GM21367 (cell line): ENCODE measurements around the gene SLC8B1.

Experiments
- ATAC-seq: cut with Tn5 transposase; IDR thresholded peaks from one replicate; pipeline ENCODE4 v1.9.1; 2021; ENCODE audit not compliant: unreplicated experiment

SLC8B1 gene

GRCh38 chr12:113325916-113326315 lies 9.0 kb downstream of the SLC8B1 start:
- ATAC-seq, result no peak

- ATAC-seq, result no peak
These were observed 12.6 kb downstream of the SLC8B1 start for GRCh38 chr12:113322343-113322742.

GRCh38 chr12:113320401-113320800 lies 14.5 kb downstream of the SLC8B1 start:
- ATAC-seq, result no peak

DNA sequence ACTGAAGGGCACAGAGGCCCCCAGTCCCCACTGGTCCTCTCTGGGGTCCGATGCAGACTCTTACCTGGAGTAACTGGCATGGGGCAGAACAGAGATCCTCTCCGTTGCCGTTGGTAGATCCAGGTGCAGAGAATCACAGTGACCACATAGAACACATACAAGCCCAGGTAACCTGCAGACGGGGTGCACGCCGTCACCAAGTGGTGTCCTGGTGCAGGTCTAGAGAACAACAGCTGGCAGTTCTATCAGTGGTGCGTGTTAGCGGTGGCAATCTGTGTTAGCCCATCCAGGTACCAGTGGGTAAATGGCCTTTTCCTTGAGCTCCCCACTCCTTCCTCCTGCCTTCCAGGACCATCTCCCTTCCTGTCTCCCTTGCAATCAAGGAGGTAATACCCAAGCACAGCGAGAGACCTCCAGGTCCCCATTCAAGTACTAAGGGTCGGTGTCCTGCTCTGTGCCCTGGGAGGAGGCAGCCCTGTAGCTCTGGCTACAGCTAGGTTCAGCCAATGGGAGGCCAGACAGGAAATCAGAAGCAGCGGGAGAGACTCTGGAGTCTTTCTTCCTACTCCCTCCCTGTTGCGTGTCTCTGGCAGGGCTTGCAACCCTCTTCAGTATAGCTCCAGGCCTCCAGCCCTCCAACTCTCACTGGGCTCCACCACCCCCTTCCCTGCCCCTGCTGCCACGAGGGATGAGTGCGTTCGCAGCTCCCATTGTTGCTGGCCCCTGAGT lies 15.8 kb downstream of the SLC8B1 start:
- no peak for ATAC-seq

GRCh38 chr12:113318046-113318656 lies 16.8 kb downstream of the SLC8B1 start:
- no peak for ATAC-seq

GRCh38 chr12:113317122-113317521 lies 17.8 kb downstream of the SLC8B1 start:
- no peak for ATAC-seq

GRCh38 chr12:113316155-113316554 lies 18.8 kb downstream of the SLC8B1 start:
- no peak for ATAC-seq

GRCh38 chr12:113315358-113315757 lies 19.6 kb downstream of the SLC8B1 start:
- no peak for ATAC-seq

- no peak for ATAC-seq
These were observed 20.8 kb downstream of the SLC8B1 start for GRCh38 chr12:113314121-113314529.

DNA sequence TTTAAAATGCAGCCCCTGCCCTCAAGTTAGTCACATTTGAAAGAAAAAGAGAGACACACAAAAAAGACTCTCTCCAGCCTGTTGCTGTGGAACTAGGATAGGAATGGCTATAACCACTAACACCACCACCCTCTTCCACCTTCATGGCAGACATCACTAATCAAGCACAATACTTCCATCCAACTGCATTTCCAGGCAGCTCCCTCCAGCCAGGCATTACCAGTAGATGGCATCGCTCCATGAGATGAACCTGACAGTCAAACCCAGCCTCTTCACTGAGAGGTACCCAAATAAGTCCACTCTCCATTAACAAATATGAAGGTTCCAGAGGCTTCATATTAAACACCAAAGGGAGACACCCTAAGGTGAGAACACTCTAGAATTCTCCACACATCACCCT lies 24.4 kb downstream of the SLC8B1 start:
- no peak for ATAC-seq

GRCh38 chr12:113306382-113306781 lies 28.5 kb downstream of the SLC8B1 start:
- no peak for ATAC-seq

- no peak for ATAC-seq
These were observed 29.5 kb downstream of the SLC8B1 start for GRCh38 chr12:113305281-113305856.

GRCh38 chr12:113302886-113303640 lies 31.8 kb downstream of the SLC8B1 start:
- ATAC-seq, result no peak

- ATAC-seq, result no peak
These were observed 32.4 kb downstream of the SLC8B1 start for GRCh38 chr12:113302466-113302865.

DNA sequence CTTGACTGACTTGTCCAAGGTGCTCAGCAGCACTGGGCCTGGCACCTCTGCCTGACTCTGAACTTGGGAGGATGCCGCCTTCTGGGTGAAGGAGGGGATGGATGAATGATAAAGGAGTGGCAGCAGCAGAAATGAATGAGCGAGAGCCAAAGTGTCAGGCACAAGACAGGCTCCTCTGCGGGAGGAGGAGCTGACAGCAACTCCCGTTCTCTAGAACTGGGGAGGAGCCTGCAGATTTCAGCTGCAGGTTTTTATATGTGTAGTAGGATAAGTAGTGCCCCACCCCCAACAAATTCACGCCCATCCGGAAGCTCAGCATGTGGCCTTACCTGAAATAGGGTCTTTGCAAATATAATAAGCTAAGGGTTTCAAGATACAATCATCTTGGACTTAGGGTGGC lies 33.1 kb downstream of the SLC8B1 start:
- ATAC-seq, result no peak

GRCh38 chr12:113299619-113300237 lies 35.2 kb downstream of the SLC8B1 start:
- ATAC-seq, result no peak

GRCh38 chr12:113298861-113299545 lies 35.9 kb downstream of the SLC8B1 start:
- no peak for ATAC-seq

DNA sequence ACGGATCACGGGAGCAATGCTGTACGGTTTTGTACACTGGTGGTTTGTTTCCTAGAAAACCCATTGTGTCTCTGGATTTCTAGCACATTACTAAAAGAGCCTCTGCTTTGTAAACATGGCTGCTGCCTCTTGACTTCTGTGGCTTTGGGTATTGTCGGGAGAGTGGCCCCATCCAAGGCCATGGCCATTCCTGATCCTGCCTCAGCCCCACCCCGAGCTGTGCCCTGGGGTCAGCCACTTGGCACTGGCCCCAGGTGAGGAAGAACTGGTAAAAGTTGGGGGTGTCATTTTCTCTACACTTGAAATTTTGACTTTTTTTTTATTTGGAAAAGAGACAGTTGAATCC lies 36.5 kb downstream of the SLC8B1 start:
- no peak for ATAC-seq

GRCh38 chr12:113297621-113298471 lies 37.1 kb downstream of the SLC8B1 start:
- no peak for ATAC-seq

DNA sequence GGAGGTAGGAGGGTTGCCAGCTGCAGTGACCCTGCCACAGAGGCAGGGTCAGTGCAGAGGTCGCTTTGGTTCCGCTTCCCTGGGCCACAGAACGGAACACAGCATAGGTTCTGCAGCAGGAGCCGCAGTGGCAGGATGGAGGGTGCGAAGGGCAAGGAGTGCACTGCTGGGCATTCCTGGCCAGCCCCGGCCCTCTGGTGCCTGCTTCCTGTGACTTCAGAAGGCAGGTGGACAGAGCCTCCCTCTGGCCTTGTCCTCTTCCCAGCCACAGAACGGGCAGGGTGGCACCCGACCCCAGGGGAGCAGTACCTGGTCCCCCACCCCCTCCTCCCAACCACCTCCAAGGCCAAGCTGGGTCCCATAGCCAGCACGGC lies 37.7 kb downstream of the SLC8B1 start:
- ATAC-seq, result no peak
